PFSK-1 (cell line): Measurements from ENCODE around the gene TCF4.

Experiments
- FOXP2 ChIP-seq: optimal IDR thresholded peaks from 2 replicates; pipeline ENCODE3; 2011; ENCODE audit warnings: borderline replicate concordance, control low read depth, inconsistent platforms; ENCODE audit not compliant: insufficient read depth; ENCODE audit errors: extremely low read length, extremely low read depth
- POLR2AphosphoS5 ChIP-seq: IDR thresholded peaks from 2 replicates; pipeline ENCODE4 v1.6.1; 2012; ENCODE audit warnings: low read depth, mild to moderate bottlenecking, control low read depth, low read length, moderate library complexity
- SIN3A ChIP-seq: IDR thresholded peaks from 2 replicates; pipeline ENCODE4 v1.6.1; 2012; ENCODE audit warnings: mild to moderate bottlenecking, low read length, moderate library complexity, borderline replicate concordance; ENCODE audit not compliant: insufficient read depth
- TAF1 ChIP-seq: IDR thresholded peaks from 2 replicates; pipeline ENCODE4 v1.6.1; 2012; ENCODE audit warnings: low read length, control low read depth, borderline replicate concordance; ENCODE audit not compliant: insufficient read depth
- TF ChIP-seq, protein P1 (sequence below), 2 experiments: IDR thresholded peaks; 2 replicates each; pipeline versions ENCODE4 v1.6.1 to v1.8.0; 2011 to 2012; ENCODE audit warnings: low read depth in 2 of 2, low read length in 2 of 2, control low read depth in 1 of 2, inconsistent platforms in 1 of 2, mild to moderate bottlenecking in 1 of 2, moderate library complexity in 1 of 2; ENCODE audit not compliant: insufficient read depth in 1 of 2

TCF4 gene

DNA sequence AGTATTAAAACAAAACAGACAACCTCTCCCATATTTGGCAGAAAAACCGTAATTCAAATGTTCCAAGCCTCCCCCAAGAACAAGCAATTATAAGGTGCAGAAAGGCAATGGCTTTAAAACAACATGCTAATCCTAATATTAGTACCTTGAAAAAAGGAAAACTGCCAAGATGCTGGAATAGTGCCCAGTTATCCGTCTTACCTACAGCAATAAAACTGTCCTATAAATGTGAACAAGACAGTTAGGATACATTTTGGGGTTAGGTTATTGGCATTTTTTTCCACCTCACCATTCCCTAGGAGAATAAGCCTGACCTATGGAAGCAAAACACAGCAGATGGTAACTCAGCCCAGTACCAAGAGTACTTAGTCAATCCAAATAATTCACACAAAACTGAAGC, 83.2 kb downstream of the TCF4 start:
- TF ChIP-seq POLR2AphosphoS5 (no peak), SIN3A (no peak), FOXP2 (no peak), TAF1 (no peak)
- TF ChIP-seq, protein P1, sequence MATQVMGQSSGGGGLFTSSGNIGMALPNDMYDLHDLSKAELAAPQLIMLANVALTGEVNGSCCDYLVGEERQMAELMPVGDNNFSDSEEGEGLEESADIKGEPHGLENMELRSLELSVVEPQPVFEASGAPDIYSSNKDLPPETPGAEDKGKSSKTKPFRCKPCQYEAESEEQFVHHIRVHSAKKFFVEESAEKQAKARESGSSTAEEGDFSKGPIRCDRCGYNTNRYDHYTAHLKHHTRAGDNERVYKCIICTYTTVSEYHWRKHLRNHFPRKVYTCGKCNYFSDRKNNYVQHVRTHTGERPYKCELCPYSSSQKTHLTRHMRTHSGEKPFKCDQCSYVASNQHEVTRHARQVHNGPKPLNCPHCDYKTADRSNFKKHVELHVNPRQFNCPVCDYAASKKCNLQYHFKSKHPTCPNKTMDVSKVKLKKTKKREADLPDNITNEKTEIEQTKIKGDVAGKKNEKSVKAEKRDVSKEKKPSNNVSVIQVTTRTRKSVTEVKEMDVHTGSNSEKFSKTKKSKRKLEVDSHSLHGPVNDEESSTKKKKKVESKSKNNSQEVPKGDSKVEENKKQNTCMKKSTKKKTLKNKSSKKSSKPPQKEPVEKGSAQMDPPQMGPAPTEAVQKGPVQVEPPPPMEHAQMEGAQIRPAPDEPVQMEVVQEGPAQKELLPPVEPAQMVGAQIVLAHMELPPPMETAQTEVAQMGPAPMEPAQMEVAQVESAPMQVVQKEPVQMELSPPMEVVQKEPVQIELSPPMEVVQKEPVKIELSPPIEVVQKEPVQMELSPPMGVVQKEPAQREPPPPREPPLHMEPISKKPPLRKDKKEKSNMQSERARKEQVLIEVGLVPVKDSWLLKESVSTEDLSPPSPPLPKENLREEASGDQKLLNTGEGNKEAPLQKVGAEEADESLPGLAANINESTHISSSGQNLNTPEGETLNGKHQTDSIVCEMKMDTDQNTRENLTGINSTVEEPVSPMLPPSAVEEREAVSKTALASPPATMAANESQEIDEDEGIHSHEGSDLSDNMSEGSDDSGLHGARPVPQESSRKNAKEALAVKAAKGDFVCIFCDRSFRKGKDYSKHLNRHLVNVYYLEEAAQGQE (IDR thresholded peaks at IDR 0.05; ENCODE audit: insufficient read depth in 1 of 2, low read depth in 2 of 2, low read length in 2 of 2), result no peak

DNA sequence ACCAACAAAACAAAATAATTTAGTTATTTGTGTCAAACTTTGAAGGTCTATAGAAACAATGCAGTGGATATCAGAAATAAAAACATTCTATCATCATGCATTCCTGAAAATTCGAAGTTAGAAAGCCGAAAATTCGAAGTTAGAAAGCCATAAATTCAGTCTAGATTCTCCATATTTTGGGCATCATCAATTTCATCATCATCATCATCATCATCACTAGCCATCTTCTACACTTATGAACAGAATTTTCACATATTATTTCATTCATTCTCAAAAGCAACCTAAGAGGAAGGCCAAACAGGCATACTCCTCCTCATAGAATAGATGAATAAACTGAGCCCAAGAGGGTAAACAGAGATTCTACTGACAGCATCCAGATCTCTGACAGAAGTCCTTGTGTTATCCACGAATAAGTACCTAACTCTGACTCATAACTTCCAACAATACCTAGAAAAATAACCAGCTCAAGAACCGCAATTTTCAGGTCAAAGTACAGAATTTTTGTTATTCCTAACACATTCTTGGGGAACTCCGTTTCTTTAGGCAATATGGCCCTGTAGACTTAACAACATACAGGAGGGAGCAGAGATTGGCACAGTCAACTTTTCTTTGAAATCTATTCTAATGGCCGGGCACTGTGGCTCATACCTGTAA, 84.7 kb downstream of the TCF4 start:
- TF ChIP-seq, protein P1 (IDR thresholded peaks at IDR 0.05; ENCODE audit: insufficient read depth in 1 of 2, low read depth in 2 of 2, low read length in 2 of 2), result no peak
- TF ChIP-seq FOXP2 (no peak), POLR2AphosphoS5 (no peak), TAF1 (no peak), SIN3A (no peak)

DNA sequence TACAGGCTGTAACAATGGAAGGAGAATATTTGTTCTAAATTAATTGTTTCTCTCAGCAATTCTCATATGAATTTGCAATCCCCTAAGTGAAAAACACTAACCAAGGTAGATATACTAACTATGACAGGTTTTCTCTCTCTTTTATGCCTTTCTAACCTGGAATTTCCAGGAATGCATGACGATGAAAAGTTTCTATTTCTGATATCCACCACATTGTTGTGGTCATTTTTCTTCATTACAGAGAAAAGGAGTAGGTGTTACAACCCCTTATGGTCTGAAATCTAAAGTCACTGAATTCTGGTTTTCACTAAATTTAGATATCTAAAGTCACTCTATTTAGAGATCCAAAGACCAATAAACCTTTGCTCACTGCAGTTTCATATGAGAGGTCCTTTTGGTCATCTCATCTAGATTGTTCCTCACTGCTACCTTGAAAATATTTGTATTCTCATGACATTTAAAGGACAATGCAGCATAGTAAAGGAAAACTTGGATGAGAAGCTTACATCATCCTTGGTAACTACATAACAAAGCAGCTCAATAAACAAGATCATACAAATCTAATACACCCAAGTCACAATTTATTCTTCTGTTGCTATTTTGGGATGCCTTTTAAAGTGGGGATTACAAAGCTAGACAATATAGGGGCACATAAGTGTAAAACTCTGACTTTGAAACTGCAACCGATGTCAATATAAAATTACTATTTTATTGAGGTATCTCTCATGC, 85.8 kb downstream of the TCF4 start:
- no peak for TF ChIP-seq POLR2AphosphoS5
- TF ChIP-seq SIN3A, result no peak

DNA sequence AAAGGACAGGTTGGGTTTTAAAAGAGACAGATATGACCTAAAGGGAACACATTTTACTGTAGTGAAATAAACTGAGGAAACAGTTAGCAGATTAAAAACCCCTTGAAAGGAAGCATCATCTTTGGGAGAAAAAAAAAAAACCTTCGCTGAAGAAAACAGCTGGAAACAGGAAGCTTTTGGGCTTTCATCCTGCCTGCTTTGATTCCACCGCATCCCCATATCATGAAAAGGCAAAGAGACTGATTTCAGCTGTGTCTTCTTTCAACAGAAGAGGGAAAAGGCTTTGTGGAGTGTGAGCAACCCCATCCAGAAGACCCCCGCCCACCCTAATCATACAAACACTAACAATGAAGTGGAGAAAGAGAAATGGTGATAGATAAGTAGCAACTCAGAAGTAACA, 86.4 kb downstream of the TCF4 start:
- TF ChIP-seq, protein P1 (IDR thresholded peaks at IDR 0.05; ENCODE audit: insufficient read depth in 1 of 2, low read depth in 2 of 2, low read length in 2 of 2), result no peak
- no peak for TF ChIP-seq SIN3A
- no peak for TF ChIP-seq POLR2AphosphoS5
- TF ChIP-seq FOXP2, result no peak
- no peak for TF ChIP-seq TAF1

DNA sequence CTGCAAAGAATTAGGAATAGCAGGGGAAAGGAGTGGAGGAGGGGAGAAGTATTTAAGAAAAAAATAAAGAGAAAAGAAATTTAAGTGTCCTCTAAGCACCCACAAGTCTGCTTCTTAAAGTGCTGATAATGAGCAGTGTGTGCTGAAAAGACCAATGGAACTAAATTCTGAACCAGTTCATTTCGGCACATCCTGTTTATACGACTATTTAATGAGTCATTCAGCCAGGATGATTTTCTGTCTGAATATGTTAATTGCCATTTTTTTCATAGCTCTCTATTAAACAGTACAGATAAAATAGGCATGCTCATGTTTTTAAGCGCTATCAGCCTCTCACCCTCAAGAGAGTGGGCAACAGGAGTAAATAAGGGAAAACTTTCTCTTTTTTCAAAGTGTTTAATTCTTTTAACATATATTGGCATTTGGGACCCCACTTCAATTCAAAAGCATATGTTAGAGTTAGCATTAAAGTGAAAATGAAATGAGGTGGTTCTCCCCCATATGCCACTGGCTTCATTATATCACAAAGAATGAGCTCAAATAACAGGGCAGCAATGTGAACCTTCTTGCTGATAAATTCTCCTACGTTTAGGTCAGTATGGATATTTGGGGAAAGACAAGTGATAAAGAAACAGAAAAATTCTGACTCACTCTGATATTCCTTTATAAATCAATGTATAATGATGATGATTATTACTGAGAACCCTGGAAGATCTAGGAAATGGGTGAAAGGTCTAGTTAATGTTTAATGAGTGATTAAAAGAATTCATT, 87.5 kb downstream of the TCF4 start:
- no peak for TF ChIP-seq SIN3A
- TF ChIP-seq FOXP2, result no peak
- TF ChIP-seq POLR2AphosphoS5, result no peak
- no peak for TF ChIP-seq TAF1
- TF ChIP-seq, protein P1 (IDR thresholded peaks at IDR 0.05; ENCODE audit: insufficient read depth in 1 of 2, low read depth in 2 of 2, low read length in 2 of 2), result no peak
